K562 (cell line): Measurements from ENCODE around the gene NEK1. TPM values are rescaled to one million over a fixed set of nuclear protein-coding genes. Genes with fewer than 3 reads are reported as not detected.

Experiments
- BCLAF1 ChIP-seq, 2 experiments: fragments of 450-650 bp in 1 of 2; IDR thresholded peaks; 2 replicates each; pipeline ENCODE4 v1.6.1; 2011 to 2017; ENCODE audit warnings: low read depth in 2 of 2, antibody characterized with exemption in 1 of 2, borderline replicate concordance in 1 of 2, low read length in 1 of 2, mild to moderate bottlenecking in 1 of 2, mixed read lengths in 1 of 2; ENCODE audit not compliant: control insufficient read depth in 1 of 2
- BDP1 ChIP-seq: IDR thresholded peaks from 3 replicates; pipeline ENCODE4 v1.6.1; 2011; ENCODE audit not compliant: insufficient read length, insufficient read depth
- CREB5 ChIP-seq: fragments of 250-450 bp; sonication (Bioruptor Pico); IDR thresholded peaks from 2 replicates; pipeline ENCODE4 v1.5.0; 2020; ENCODE audit warnings: mild to moderate bottlenecking
- HOXB6 ChIP-seq: fragments of 250-450 bp; sonication (Bioruptor Pico); IDR thresholded peaks from 2 replicates; pipeline ENCODE4 v1.5.1; 2022; ENCODE audit warnings: mild to moderate bottlenecking, borderline replicate concordance
- KAT7 ChIP-seq: sonication (generic); formaldehyde crosslinking; IDR thresholded peaks from 2 replicates; pipeline ENCODE4 v1.8.0; 2022; ENCODE audit warnings: missing genetic modification reagents, mild to moderate bottlenecking, borderline replicate concordance
- LEF1 ChIP-seq: fragments of 450-650 bp; IDR thresholded peaks from 2 replicates; pipeline ENCODE4 v1.6.1; 2016; ENCODE audit warnings: mild to moderate bottlenecking
- NR1H2 ChIP-seq: sonication (generic); formaldehyde crosslinking; IDR thresholded peaks from 2 replicates; pipeline ENCODE4 v1.4.0; 2020; ENCODE audit warnings: mild to moderate bottlenecking, missing genetic modification reagents
- PURB ChIP-seq: sonication (generic); formaldehyde crosslinking; IDR thresholded peaks from 2 replicates; pipeline ENCODE4 v1.9.0; 2021; ENCODE audit warnings: low read depth, mild to moderate bottlenecking, missing genetic modification reagents
- SIN3A ChIP-seq, 2 experiments: fragments of 150-350 bp in 1 of 2; IDR thresholded peaks; 2 replicates each; pipeline ENCODE4 v1.6.1; 2011 to 2016; ENCODE audit warnings: borderline replicate concordance in 2 of 2, low read depth in 2 of 2, low read length in 2 of 2, mild to moderate bottlenecking in 2 of 2, moderate library complexity in 2 of 2; ENCODE audit not compliant: control insufficient read depth in 1 of 2
- SRSF1 ChIP-seq: fragments of 200-400 bp; formaldehyde crosslinking; IDR thresholded peaks from 2 replicates; pipeline ENCODE4 v1.6.1; 2017; ENCODE audit warnings: mild to moderate bottlenecking, low read depth, low read length, moderate library complexity
- TCF3 ChIP-seq: sonication (generic); formaldehyde crosslinking; IDR thresholded peaks from 2 replicates; pipeline ENCODE4 v1.4.0; 2020; ENCODE audit warnings: mild to moderate bottlenecking, missing genetic modification reagents
- THRB ChIP-seq: fragments of 450-650 bp; formaldehyde crosslinking; conservative IDR thresholded peaks from 2 replicates; pipeline ENCODE4 v1.4.0; 2022; ENCODE audit warnings: mild to moderate bottlenecking, missing genetic modification characterization
- ZNF232 ChIP-seq: sonication (generic); formaldehyde crosslinking; IDR thresholded peaks from 2 replicates; pipeline ENCODE4 v1.8.0; 2022; ENCODE audit warnings: mild to moderate bottlenecking, missing genetic modification reagents
- ZNF445 ChIP-seq: fragments of 250-450 bp; sonication (Bioruptor Pico); IDR thresholded peaks from 2 replicates; pipeline ENCODE4 v1.4.0; 2020; ENCODE audit warnings: low read depth, mild to moderate bottlenecking, moderate library complexity
- ZNF644 ChIP-seq: fragments of 200-800 bp; sonication (Bioruptor generic); IDR thresholded peaks from 2 replicates; pipeline ENCODE4 v1.6.1; 2016; ENCODE audit warnings: low read depth, missing genetic modification characterization, missing compliant biosample characterization
- ZNF655 ChIP-seq: fragments of 250-450 bp; sonication (Bioruptor Pico); IDR thresholded peaks from 2 replicates; pipeline ENCODE4 v1.5.0; 2021
- polyA plus RNA-seq, 8 experiments: library from polyadenylated mRNA; depleted of rRNA in 4 of 8; stranded (reverse) in 5 of 8; unstranded in 3 of 8; fragments of >200 nt; fragmentation: Nextera tagmentation in 2 of 8; fragmentation: Illumina TruSeq in 1 of 8; extraction: Ambion mirVana in 2 of 8; extraction: Trizol in 1 of 8; gene quantifications; 2 replicates each; pipeline versions ENCODE4 v1.2.1 to v1.2.3, GENCODE V29; 2011 to 2014; ENCODE audit warnings: inconsistent platforms in 1 of 8, missing spikeins in 1 of 8
- total RNA-seq, 7 experiments: library from RNA; depleted of rRNA in 6 of 7; stranded (reverse); fragments of >200 nt in 6 of 7; fragmentation: Illumina TruSeq in 2 of 7; extraction: Trizol in 2 of 7; gene quantifications; 2 replicates each; pipeline versions ENCODE4 v1.2.1 to v1.2.3, GENCODE V29; 2011 to 2021; ENCODE audit warnings: low replicate concordance in 1 of 7
- TF ChIP-seq, protein P1 (sequence below): fragments of 250-450 bp; sonication (Bioruptor Pico); IDR thresholded peaks from 2 replicates; pipeline ENCODE4 v1.8.0; 2021; ENCODE audit warnings: moderate library complexity, mild to moderate bottlenecking, inconsistent platforms

The NEK1 gene
- total and polyA plus RNA-seq, 9 of the 15 experiments (the other 6 are each of a cell fraction or from before 2014, with no cell fraction given) = 6.2 to 15.7 (median 10.3) TPM

DNA sequence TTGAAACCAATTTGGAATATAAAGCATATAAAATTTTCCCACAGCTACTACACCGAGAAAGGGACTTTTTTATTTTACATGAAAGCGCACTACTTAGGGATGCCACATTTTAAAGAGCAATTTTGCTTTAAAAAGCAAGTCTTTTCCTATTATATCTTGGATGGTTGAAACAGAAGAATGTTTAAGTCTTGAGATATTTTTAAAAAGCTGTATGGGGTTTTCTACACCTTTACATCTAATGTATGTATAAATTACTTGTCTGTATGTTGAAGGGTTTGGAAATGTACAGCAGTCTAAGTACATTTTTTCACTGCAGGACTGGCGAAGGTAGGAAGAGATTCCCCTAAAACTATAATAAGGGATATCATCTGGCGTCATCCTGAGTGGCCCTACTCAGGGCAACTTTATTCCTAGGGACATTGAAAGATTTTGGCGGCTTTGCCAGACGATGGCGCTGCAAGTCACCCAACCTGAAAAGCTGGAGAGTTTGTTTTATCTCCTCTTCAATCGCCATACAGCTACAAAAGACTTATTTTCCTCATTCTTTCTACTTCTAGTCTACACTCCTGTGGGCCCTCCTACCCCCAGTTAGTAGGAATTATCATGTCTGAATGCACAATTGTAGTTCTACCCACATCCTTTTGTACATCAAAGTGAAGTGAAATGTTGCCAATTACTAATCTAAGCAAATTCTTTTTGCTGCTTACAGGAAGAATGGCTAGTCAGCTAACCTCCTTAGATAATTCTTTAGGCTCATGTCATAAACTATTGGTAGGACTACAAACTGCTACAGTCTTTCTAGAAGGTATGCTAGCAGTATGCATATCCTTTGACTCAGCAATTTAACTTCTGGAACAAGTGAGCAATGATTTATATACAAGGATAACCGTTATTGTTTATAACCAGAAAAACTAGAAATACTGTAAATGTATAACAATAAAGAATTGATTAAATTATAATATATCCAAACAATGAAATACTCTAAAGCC, 782 bp upstream of the NEK1 start (continued):
- TF ChIP-seq ZNF655 (CRISPR knock-in tag) (no peak), PURB (no peak), SRSF1 (no peak), NR1H2 (CRISPR knock-in tag) (no peak), ZNF644 (no peak), SIN3A (IDR thresholded peaks at IDR 0.05; ENCODE audit: borderline replicate concordance in 2 of 2, control insufficient read depth in 1 of 2, low read depth in 2 of 2, low read length in 2 of 2) (no peak), ZNF232 (CRISPR knock-in tag) (no peak), ZNF445 (no peak), LEF1 (no peak), BCLAF1 (IDR thresholded peaks at IDR 0.05; ENCODE audit: borderline replicate concordance in 1 of 2, control insufficient read depth in 1 of 2, low read depth in 2 of 2, low read length in 1 of 2) (no peak), TCF3 (CRISPR knock-in tag) (no peak; the same call in 1 of the 2 replicates), CREB5 (CRISPR knock-in tag) (no peak), BDP1 (no peak), THRB (no peak), HOXB6 (CRISPR knock-in tag) (no peak), KAT7 (no peak)
- TF ChIP-seq, protein P1, sequence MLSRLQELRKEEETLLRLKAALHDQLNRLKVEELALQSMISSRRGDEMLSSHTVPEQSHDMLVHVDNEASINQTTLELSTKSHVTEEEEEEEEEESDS (CRISPR knock-in tag) = no peak
